Measurements from ENCODE around the gene KRTAP10-5.
"Not testable (repeated sequence)": the region's sequence is repeated elsewhere in the genome, so short reads cannot be mapped to it uniquely, and the experiment has no call there.

Gene KRTAP10-5

GRCh38 chr21:44555200-44555875, 25.1 kb downstream of the KRTAP10-5 start:
- no peak overlapping the region for H3K4me3 ChIP-seq (ENCODE audit: low read length)
- no peak for TF ChIP-seq CTCF (conservative IDR thresholded peaks at IDR 0.05; ENCODE audit: low read length)
- DNase-seq (ENCODE audit: low read depth) = no peak

- no peak for TF ChIP-seq CTCF (conservative IDR thresholded peaks at IDR 0.05; ENCODE audit: low read length)
- H3K4me3 ChIP-seq (ENCODE audit: low read length) = no peak overlapping the region
- DNase-seq (ENCODE audit: low read depth) = no peak
These were observed 27.7 kb downstream of the KRTAP10-5 start for GRCh38 chr21:44552681-44553080.

- no peak for DNase-seq (ENCODE audit: low read depth)
- H3K4me3 ChIP-seq (ENCODE audit: low read length) = no peak overlapping the region
- no peak for TF ChIP-seq CTCF (conservative IDR thresholded peaks at IDR 0.05; ENCODE audit: low read length)
These were observed 28.3 kb downstream of the KRTAP10-5 start for GRCh38 chr21:44552136-44552535.

- TF ChIP-seq CTCF (conservative IDR thresholded peaks at IDR 0.05; ENCODE audit: low read length) = no peak
- no peak within 1 kb of the TSS for H3K4me3 ChIP-seq (ENCODE audit: low read length)
- no peak for DNase-seq (ENCODE audit: low read depth)
These were observed 29.0 kb downstream of the KRTAP10-5 start, which contains the start of gene KRTAP10-2 for GRCh38 chr21:44551340-44551961. Gene KRTAP10-2, minus strand, starts transcription at chr21:44551505. Its CDS starts 47 bp downstream, at chr21:44551458.

GRCh38 chr21:44550807-44551206, 29.6 kb downstream of the KRTAP10-5 start:
- H3K4me3 ChIP-seq (ENCODE audit: low read length) = no peak overlapping the region
- TF ChIP-seq CTCF (conservative IDR thresholded peaks at IDR 0.05; ENCODE audit: low read length) = no peak
- DNase-seq (ENCODE audit: low read depth) = no peak

GRCh38 chr21:44550285-44550684, 30.1 kb downstream of the KRTAP10-5 start:
- not testable (repeated sequence) for H3K4me3 ChIP-seq (ENCODE audit: low read length); DNase-seq (ENCODE audit: low read depth)

- H3K4me3 ChIP-seq (ENCODE audit: low read length) = no peak overlapping the region
- DNase-seq (ENCODE audit: low read depth) = no peak
- no peak for TF ChIP-seq CTCF (conservative IDR thresholded peaks at IDR 0.05; ENCODE audit: low read length)
These were observed 30.7 kb downstream of the KRTAP10-5 start for GRCh38 chr21:44549525-44550211.
